ENCODE results near the gene HDAC5.

HDAC5 gene

GRCh38 chr17:44121997-44122815 lies 1.2 kb downstream of the HDAC5 start:
- no peak for TF ChIP-seq CTCF (IDR thresholded peaks at IDR 0.05)

- no peak for TF ChIP-seq CTCF (IDR thresholded peaks at IDR 0.05)
These were observed 2.4 kb downstream of the HDAC5 start for GRCh38 chr17:44120851-44121605.

GRCh38 chr17:44119798-44120197 lies 3.6 kb downstream of the HDAC5 start:
- TF ChIP-seq CTCF (IDR thresholded peaks at IDR 0.05): no peak

- no peak for TF ChIP-seq CTCF (IDR thresholded peaks at IDR 0.05)
These were observed 4.4 kb downstream of the HDAC5 start for GRCh38 chr17:44119062-44119461.

- TF ChIP-seq CTCF (IDR thresholded peaks at IDR 0.05): no peak
These were observed 4.9 kb downstream of the HDAC5 start for GRCh38 chr17:44118427-44119050.

GRCh38 chr17:44117351-44117750 lies 6.1 kb downstream of the HDAC5 start:
- no peak for TF ChIP-seq CTCF (IDR thresholded peaks at IDR 0.05)

- TF ChIP-seq CTCF (IDR thresholded peaks at IDR 0.05): peak; percentile 46
These were observed 7.6 kb downstream of the HDAC5 start for GRCh38 chr17:44115585-44116415.

All from LNCAP (cell line).